ENCODE measurements around the gene PCDHA4. TPM values are rescaled to one million over a fixed set of nuclear protein-coding genes. Genes with fewer than 3 reads are reported as not detected.
A peak's percentile ranks its signal among the peaks of the same experiment; 100 is the strongest.

Gene PCDHA4
- total and polyA plus RNA-seq, 2 donors (not counting 1 experiment from before 2014, with no cell fraction given), result 0.42 to 1.2 TPM

DNA sequence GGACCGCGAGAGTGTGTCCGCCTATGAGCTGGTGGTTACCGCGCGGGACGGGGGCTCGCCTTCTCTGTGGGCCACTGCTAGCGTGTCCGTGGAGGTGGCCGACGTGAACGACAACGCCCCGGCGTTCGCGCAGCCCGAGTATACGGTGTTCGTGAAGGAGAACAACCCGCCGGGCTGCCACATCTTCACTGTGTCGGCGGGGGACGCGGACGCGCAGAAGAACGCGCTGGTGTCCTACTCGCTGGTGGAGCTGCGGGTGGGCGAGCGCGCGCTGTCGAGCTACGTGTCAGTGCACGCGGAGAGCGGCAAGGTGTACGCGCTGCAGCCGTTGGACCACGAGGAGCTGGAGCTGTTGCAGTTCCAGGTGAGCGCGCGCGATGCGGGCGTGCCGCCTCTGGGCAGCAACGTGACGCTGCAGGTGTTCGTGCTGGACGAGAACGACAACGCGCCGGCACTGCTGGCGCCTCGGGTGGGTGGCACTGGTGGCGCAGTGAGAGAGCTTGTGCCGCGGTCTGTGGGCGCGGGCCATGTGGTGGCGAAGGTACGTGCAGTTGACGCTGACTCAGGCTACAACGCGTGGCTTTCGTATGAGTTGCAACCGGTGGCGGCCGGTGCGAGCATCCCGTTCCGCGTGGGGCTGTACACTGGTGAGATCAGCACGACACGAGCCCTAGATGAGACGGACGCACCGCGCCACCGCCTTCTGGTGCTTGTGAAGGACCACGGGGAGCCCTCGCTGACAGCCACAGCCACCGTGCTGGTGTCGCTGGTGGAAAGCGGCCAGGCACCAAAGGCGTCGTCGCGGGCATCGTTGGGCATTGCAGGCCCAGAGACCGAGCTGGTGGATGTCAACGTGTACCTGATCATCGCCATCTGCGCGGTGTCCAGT lies 29.0 kb downstream of the PCDHA4 start:
- no peak overlapping the region for H3K4me2 ChIP-seq (ENCODE audit: extremely low read depth, insufficient read depth, low read length)
- H3K27ac ChIP-seq (ENCODE audit: insufficient read depth, low read length), result no peak overlapping the region
- no peaks in the 10 kb centered on the region for H3K36me3 ChIP-seq (ENCODE audit: control insufficient read depth, insufficient read depth, low read length)
- H3K79me2 ChIP-seq (ENCODE audit: control insufficient read depth, insufficient read depth, low read length), result no peaks in the 10 kb centered on the region
- H3K4me3 ChIP-seq (replicated peaks in 1 of 4; ENCODE audit: control extremely low read depth in 1 of 4, insufficient read depth in 1 of 4, low read depth in 3 of 4, low read length in 4 of 4), result no peak overlapping the region
- no peak overlapping the region for H2AFZ ChIP-seq (ENCODE audit: low read length)
- DNase-seq (ENCODE audit: low read depth in 2 of 2), result no peak
- no peak overlapping the region for H3K9ac ChIP-seq (ENCODE audit: insufficient read depth, low read length)
- H3K27me3 ChIP-seq (ENCODE audit: control insufficient read depth, insufficient read depth, low read length), result no peaks in the 10 kb centered on the region
- H4K20me1 ChIP-seq (ENCODE audit: control insufficient read depth, extremely low read depth, insufficient read depth, low read length), result no peaks in the 10 kb centered on the region
- TF ChIP-seq EZH2 (IDR thresholded peaks at IDR 0.05; ENCODE audit: low read length, missing control alignments), result no peak
- TF ChIP-seq, protein P1, sequence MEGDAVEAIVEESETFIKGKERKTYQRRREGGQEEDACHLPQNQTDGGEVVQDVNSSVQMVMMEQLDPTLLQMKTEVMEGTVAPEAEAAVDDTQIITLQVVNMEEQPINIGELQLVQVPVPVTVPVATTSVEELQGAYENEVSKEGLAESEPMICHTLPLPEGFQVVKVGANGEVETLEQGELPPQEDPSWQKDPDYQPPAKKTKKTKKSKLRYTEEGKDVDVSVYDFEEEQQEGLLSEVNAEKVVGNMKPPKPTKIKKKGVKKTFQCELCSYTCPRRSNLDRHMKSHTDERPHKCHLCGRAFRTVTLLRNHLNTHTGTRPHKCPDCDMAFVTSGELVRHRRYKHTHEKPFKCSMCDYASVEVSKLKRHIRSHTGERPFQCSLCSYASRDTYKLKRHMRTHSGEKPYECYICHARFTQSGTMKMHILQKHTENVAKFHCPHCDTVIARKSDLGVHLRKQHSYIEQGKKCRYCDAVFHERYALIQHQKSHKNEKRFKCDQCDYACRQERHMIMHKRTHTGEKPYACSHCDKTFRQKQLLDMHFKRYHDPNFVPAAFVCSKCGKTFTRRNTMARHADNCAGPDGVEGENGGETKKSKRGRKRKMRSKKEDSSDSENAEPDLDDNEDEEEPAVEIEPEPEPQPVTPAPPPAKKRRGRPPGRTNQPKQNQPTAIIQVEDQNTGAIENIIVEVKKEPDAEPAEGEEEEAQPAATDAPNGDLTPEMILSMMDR (conservative IDR thresholded peaks at IDR 0.05 in 1 of 2, IDR thresholded peaks at IDR 0.05 in 1 of 2; ENCODE audit: low read depth in 1 of 2, low read length in 2 of 2), result no peak
- H3K9me3 ChIP-seq (ENCODE audit: control insufficient read depth, insufficient read depth, low read depth, low read length), result no peaks in the 10 kb centered on the region
- no peaks in the 10 kb centered on the region for H3K4me1 ChIP-seq (ENCODE audit: control insufficient read depth, extremely low read depth, insufficient read depth, low read length)

DNA sequence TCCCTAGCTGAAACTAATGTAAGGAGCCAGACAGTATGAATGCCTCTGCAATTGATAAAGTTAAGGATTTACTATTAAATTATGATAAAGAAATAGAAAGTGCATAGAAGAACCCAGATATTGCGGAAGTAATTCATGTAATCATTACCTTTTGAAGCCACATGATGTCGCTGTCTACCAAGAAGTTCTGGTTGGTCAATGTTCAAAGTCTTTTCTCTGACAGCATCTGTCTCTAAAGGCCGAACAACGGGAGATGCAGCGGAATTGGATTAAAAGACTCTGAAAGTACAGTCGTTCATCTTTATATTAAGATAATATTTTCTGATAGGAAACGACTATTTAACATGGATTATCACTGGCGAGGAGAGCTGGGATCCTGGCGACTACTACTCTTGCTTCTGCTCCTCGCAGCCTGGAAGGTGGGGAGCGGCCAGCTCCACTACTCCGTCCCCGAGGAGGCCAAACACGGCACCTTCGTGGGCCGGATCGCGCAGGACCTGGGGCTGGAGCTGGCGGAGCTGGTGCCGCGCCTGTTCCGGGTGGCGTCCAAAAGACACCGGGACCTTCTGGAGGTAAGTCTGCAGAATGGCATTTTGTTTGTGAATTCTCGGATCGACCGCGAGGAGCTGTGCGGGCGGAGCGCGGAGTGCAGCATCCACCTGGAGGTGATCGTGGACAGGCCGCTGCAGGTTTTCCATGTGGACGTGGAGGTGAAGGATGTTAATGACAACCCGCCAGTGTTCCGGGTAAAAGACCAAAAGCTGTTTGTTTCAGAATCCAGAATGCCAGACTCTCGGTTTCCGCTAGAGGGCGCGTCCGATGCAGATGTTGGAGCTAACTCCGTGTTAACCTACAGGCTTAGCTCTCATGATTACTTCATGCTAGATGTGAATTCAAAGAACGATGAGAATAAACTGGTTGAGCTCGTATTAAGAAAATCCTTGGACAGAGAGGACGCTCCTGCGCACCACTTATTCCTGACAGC lies 34.4 kb downstream of the PCDHA4 start, which contains the start of gene PCDHA8:
Gene PCDHA8, plus strand, starts transcription at position 210 of the 985 bp plus-strand sequence. Its CDS starts 135 bp downstream, at position 345.
- no peak within 1 kb of the TSS for H3K27ac ChIP-seq (ENCODE audit: insufficient read depth, low read length)
- no peak within 1 kb of the TSS for H2AFZ ChIP-seq (ENCODE audit: low read length)
- H3K4me2 ChIP-seq (ENCODE audit: extremely low read depth, insufficient read depth, low read length), result no peak within 1 kb of the TSS
- TF ChIP-seq, protein P1 (conservative IDR thresholded peaks at IDR 0.05 in 1 of 2, IDR thresholded peaks at IDR 0.05 in 1 of 2; ENCODE audit: low read depth in 1 of 2, low read length in 2 of 2), result peak in 1 of 2 donors; percentile 10
- no peak for TF ChIP-seq EZH2 (IDR thresholded peaks at IDR 0.05; ENCODE audit: low read length, missing control alignments)
- no peak for DNase-seq (ENCODE audit: low read depth in 2 of 2)
- H4K20me1 ChIP-seq (ENCODE audit: control insufficient read depth, extremely low read depth, insufficient read depth, low read length), result no peaks in the 10 kb centered on the region
- no peaks in the 10 kb centered on the region for H3K79me2 ChIP-seq (ENCODE audit: control insufficient read depth, insufficient read depth, low read length)
- no peaks in the 10 kb centered on the region for H3K27me3 ChIP-seq (ENCODE audit: control insufficient read depth, insufficient read depth, low read length)
- no peak within 1 kb of the TSS for H3K4me3 ChIP-seq (replicated peaks in 1 of 4; ENCODE audit: control extremely low read depth in 1 of 4, insufficient read depth in 1 of 4, low read depth in 3 of 4, low read length in 4 of 4)
- H3K9me3 ChIP-seq (ENCODE audit: control insufficient read depth, insufficient read depth, low read depth, low read length), result no peaks in the 10 kb centered on the region
- H3K4me1 ChIP-seq (ENCODE audit: control insufficient read depth, extremely low read depth, insufficient read depth, low read length), result no peaks in the 10 kb centered on the region
- no peak within 1 kb of the TSS for H3K9ac ChIP-seq (ENCODE audit: insufficient read depth, low read length)
- H3K36me3 ChIP-seq (ENCODE audit: control insufficient read depth, insufficient read depth, low read length), result no peaks in the 10 kb centered on the region
